ENCODE measurements around the gene E2F6.

The E2F6 gene

DNA sequence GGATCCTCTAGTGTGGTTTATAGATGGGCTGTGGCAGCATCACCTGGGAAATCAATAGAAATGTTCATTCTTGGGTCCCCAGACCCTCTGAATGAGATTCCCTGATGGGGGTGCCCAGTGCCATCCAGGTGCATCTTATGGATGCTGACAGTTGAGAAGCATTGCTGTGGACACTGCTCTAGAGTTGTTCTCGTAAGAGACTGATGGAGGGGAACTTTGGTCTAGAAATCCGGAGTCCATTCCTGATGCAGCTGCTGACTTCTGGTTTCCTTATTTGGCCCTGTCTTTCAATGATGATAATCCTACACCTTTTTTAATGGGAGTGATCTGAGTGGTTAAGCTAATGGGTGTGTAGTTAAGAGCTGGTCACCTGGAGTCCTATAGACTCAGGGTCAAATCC is 28.3 kb upstream of the E2F6 start:
- in situ Hi-C loops (cut with HindIII; ENCODE audit: low sequenced_read_pairs): no loop called here

DNA sequence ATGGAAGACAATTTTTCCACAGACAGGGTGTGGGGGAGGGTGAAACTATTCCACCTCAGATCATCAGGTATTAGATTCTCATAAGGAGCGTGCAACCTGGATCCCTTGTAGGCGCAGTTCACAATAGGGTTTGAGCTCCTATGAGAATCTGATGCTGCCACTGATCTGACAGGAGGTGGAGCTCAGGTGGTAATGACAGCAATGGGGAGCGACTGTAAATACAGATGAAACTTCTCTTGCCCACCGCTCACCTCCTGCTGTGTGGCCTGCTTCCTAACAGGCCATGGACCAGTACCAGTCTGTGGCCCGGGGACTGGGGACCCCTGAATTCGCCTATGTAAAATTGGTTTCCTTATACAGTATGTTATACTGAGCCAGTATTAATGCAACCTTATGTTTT is 27.3 kb upstream of the E2F6 start:
- in situ Hi-C loops (cut with HindIII; ENCODE audit: low sequenced_read_pairs): no loop called here

DNA sequence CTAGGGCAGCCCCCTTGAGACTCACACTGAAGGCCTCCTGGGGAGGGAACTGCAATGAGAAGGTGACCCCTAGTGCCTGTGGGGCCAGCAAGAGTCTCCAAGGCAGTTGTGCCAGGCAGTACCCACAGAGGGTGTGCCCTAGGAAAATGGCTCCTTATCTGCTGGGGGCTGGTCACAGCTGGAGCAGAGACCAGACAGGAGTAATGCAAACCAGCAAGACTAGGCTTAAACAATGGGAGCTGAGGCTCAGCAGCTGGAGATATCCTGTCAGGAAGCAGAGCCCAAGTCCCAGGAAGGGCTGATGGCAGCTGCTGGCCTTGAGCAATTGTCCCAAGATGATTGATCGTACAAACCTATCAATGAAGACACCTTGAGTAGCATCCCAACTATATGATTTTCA is 26.8 kb upstream of the E2F6 start:
- in situ Hi-C loops (cut with HindIII; ENCODE audit: low sequenced_read_pairs): no loop called here

DNA sequence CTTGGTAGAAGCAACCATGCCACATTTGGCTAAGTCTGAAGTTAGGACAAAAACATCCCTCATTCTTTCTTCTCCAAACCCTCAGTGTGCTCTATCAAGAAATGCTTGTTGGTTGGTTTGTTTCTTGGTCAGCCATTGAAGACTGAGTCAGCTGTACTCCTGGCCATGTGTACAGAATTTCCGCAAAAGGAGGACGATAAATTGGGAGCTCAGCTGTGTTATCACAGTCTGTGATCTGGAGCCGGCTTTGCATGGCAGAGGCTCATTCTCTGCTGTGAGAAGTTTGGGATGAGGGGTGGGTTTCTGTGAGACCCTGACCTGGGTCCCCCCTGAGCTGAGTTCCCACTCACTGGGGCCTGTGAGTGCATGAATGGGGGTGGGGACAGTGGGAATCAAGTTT is 26.3 kb upstream of the E2F6 start:
- in situ Hi-C loops (cut with HindIII; ENCODE audit: low sequenced_read_pairs): no loop called here

DNA sequence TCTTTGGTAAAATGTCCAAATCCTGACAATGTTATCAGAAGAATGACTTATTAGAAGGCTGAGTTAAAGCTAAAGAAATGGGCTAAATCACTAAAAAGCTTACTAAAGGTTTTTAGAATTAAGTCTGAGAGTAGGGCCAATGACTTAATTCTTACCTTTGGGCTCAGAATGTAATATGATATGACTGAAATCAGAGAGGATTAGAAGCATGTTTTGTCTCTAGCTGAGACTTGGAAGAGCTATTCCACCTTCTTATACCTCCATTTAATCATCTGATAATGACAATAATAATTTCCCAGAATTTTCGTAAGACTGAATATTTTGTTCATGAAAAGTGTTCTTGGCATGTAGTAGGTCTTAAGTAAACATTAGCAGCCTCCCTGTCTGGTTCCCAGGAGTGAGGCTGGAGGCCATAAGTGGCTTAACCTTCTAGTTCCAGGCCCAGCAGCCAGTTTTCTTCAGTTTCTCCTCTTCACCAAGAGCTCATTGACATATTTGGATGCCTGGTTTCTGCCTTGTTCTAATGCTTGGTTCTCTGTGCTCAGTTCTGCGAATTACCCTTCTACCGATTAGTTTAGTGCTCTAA is 25.5 kb upstream of the E2F6 start:
- in situ Hi-C loops (cut with HindIII; ENCODE audit: low sequenced_read_pairs): no loop called here

DNA sequence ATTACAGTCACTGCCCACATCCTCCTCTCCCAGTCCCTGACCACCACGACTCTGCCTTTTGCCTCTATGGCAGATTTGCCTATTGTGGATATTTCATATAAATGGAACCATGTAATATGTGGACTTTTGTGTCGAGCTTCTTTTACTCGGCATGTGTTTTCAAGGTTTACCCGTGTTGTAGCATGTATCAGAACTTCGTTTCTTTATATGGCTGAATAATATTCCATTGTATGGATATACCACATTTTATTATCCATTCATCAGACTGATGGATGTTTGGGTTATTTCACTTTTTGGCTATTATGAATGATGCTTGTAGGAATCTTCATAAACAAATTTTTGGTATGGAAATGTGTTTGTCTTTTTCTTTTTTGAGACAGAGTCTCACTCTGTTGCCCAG is 24.2 kb upstream of the E2F6 start:
- in situ Hi-C loops (cut with HindIII; ENCODE audit: low sequenced_read_pairs): no loop called here

DNA sequence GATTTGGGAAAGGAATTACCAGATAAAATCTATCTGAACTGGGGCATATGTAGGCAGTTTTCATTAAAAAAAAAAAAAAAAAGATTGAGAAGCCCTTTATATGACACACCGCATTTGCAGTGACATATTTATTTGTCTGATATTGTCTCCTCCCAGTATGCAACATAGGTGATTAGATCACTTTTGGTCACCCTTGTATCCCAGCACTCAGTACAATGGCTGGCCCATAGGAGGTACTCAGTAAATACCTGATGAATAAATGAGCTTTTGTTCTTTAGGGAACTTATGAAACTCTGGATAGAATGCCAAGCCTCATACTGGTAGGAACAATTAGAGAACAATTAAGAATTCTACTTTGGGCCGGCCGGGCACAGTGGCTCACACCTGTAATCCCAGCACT is 22.8 kb upstream of the E2F6 start:
- in situ Hi-C loops (cut with HindIII; ENCODE audit: low sequenced_read_pairs): no loop called here

DNA sequence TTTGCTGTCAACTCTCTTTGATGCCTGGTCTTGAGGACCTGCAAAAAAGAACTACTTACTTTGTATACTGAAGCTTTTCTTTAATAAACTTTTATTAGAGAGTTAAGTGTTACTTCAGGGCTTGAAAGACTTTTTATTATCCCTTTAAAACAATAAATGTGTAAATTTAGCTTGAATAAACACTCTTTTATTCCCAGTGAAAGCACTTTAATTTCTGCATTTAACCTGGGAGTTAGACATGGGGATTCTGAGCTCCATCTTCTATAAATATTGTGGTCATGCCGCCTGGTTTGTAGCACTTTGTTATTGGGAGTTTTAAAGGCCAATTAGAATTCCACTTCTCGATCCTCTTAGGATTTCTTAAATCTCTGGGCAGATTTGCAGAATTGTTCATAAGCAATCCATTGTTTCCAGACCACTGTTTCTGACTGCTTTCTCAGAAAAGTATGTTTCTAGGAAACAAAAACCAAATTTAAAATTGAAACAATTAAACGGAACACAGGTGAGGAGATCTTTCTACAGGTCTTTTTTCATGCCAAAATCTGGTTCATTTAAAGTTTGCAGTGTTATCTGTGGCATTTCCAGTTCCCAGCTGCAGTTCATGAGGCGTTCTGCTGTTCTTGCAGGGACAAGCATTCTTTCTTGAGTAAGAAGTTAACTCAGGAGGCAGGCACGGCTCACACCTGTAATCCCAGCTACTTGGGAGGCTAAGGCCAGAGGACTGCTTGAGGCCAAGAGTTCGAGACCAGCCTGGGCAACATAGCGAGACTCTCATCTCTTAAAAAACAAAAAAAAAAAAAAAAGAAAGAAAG is 18.1 kb upstream of the E2F6 start:
- in situ Hi-C loops (cut with HindIII; ENCODE audit: low sequenced_read_pairs): no loop called here

DNA sequence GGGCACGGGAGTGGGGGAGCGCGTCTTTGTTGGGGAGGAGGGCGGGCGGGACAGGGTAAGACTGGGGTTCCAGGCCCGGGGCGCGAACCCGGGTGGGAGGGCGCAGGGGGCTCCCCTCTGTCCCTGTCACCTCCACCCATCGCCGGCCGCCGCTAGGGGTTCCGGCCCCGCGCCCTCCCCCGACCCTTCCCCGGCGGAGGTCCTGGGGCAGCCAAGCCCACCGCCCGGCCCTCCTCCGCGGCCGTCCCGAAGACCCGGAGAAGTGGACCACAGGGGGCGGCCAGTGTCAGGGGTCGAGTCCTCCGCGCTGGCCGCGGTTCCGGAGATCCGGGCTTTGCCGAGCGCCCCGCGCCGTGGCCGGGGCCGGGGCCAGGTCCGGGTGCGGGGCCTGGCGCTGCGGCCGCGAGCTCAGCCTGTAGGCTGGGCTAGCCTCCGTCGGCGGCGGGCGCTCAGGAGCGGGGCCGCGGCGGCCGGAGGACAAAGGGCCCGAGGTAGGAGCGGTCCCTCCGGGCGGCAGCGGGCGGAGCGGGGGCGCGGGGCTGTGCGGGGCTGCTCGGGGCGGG is 16.6 kb upstream of the E2F6 start:
- in situ Hi-C loops (cut with HindIII; ENCODE audit: low sequenced_read_pairs): no loop called here

DNA sequence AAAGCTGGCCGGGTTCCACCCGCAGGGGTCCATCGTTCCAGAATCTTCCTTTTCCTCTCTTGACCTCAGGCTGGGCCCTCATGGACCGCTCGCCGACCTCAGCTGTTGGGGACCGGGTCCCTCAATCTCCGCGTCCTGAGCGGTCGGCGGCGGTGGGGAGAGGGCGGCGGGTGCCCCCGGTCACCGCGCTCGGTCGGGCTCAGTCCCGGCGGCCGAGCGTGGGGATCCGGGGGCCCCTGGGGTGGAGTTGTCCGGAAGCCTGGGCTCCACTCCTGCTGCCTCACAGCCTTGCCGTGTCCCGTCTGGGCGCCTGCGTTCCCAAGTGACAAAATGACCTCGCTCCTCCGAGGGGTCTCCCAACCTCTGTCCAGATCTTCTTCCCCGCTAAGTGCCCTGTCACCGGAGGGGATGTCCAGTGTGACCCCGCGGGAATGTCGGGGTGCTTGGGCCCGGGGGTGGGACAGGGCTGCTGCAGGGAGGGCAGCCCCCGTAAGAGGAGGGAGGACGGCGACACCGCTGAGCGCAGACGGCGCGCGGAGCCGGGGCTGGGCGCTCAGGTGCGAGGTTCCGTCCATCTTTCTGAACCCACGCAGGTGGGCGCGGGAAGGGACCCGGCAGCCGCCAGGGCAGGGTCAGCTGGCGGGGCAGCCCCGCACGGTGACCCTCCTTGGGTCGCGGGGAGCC is 16.0 kb upstream of the E2F6 start:
- in situ Hi-C loops (cut with HindIII; ENCODE audit: low sequenced_read_pairs): no loop called here

DNA sequence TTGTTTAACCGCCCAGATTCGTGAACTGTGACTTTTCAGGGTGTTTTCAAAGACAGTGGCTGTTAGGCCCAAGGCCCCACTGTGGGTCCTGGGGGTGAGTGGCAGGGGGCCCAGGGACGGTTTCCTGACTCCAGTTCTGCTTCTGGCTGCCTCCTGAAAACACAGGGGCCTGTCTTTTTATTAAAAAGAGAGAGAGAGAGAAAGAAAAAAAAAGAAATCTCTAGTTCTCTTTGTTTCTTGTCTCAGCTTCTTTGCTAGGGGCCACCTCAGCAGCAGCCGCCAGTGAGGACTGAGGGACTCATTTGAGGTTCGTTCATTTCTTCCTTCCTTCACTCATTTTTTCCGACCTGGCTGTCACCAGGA is 15.4 kb upstream of the E2F6 start:
- in situ Hi-C loops (cut with HindIII; ENCODE audit: low sequenced_read_pairs): no loop called here

DNA sequence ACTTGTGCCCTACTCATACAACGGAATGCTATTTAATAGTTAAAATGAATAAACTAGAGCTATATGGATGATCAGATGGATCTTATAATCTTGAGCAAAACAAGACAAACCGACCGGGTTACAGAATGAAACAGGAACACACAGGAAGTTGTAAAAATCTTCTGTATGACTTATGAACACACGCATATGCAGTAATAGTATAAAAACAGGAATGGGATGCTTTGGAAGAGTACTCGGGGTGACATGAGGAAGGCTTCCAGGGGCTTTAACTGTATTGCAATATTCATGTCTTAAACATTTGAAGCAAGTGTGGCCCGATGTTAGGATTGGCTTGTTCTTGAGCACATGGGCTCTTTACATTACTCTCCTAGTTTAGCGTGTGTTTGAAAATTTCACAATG is 14.9 kb upstream of the E2F6 start:
- in situ Hi-C loops (cut with HindIII; ENCODE audit: low sequenced_read_pairs): no loop called here

DNA sequence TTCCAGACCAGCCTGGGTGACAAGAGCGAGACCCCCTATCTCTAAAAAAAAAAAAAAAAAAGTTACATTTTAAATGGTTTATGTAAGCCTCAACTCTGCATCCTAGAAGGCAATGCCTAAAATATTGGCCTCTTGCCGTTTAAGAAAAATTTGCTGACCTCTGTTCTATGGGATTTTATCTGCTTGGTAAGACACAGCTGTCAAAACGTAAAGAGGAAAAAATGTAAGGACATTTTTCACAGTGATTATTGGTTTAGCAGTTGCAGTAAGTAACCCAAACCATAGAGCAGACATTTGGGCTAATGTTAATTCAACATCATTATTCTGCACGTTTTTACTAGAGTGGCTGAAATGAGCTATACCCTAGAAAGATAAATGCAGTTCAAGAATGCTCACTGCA is 14.4 kb upstream of the E2F6 start:
- in situ Hi-C loops (cut with HindIII; ENCODE audit: low sequenced_read_pairs): no loop called here

DNA sequence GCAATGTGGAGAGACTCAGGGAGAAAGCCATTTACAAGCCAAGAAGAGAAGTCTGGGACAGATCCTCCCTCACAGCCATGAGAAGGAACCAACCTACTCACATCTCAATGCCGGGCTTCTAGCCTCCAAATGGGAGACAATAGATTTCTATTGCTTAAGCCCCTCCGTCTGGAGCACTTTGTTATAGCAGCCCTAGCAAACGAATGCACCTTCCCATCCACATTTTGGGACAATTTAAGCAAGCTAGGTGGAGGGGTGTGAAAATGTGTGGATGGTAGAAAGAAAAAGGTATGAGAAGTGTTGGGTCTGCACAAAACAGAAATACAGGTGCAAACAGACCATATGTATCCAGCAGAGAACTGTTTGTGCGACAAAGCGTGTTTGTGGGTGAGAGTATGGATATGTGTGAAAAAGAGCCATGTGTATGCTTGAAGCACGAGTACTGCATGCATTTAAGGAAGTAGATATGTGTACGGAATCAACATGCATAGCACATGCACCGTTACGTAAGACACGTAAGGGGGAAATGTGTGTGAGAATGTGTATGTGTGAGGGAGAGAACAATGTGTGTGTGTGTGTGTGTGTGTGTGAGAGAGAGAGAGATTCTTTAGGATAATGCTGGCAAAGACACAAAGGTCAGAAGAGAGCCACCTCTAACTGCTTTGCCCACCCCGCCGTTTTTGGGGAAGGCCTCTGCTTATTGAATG is 13.1 kb upstream of the E2F6 start:
- in situ Hi-C loops (cut with HindIII; ENCODE audit: low sequenced_read_pairs): no loop called here

DNA sequence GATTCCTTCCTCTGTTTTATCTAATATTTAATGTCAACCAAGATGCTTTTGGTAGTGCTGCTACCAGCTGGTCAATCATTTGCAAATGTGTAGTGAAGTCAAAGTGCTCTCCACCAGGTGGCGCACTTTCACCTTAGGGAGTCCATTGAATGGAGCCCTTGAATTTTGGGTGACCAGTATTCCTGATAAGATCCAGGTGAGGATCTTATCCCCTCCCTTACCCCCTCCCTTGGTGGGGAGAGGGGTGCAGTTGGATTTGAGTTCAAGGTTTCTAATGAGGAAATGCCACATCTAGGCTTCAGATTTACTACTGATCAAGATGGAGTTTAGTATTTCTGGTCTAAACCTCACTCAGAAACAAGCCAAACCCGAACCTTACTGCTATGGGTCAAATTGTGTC is 12.0 kb upstream of the E2F6 start:
- in situ Hi-C loops (cut with HindIII; ENCODE audit: low sequenced_read_pairs): no loop called here

DNA sequence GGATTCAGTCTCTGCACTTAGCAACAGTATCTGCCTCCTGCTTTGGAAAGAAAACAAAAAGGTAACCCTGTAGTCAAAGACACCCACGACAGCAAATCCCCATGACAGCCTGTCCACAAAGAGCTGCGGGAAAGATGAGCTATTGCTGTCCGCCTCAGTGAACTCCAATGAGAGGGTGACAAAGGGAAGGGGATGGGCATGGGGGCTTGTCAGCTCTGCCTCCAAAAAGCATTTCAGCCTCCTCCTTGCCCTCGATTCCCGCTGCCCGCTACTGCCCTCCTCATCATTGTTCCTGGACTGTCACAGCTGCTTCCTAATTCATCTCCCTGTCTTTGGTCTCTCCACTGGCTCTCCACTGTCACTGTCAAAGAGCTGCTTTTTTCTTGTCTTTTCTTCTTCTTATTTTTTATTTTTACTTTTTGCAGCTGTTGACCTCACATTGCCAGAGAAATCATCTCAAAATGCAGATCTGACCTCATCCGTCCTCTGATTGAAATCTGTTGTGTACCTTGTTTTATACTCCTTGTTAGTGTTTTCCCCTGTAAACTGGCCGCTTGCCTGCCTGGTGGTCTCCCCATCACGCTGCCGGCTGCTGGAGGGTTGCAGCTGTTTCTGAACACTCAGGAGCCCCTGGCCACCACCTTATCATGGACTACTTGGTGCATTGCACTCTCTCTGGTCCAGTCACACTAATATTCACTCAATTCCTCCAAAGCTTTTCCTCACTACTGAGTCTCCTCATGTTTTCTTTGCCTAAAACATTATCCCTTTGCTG is 7.9 kb upstream of the E2F6 start:
- in situ Hi-C loops (cut with HindIII; ENCODE audit: low sequenced_read_pairs): no loop called here

DNA sequence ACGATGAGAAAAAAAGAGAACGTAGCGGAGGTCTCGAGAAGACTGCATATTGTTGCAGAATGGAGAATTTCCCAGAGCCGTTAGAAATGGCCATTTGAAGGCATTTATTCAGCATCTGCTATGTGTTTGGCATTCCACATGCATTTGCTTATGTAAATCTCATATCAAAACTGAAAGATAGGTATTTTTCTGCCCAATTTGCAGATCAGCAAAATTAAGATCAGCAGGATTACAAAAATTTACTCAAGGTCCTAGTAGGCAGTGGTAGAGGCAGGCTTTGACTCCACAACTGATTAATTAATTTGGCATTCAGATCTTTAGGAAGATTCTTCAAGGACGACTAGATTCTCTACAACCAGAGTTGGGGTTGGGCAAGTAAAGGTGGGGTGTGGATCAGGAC is 1.8 kb upstream of the E2F6 start:
- in situ Hi-C loops (cut with HindIII; ENCODE audit: low sequenced_read_pairs): no loop called here

DNA sequence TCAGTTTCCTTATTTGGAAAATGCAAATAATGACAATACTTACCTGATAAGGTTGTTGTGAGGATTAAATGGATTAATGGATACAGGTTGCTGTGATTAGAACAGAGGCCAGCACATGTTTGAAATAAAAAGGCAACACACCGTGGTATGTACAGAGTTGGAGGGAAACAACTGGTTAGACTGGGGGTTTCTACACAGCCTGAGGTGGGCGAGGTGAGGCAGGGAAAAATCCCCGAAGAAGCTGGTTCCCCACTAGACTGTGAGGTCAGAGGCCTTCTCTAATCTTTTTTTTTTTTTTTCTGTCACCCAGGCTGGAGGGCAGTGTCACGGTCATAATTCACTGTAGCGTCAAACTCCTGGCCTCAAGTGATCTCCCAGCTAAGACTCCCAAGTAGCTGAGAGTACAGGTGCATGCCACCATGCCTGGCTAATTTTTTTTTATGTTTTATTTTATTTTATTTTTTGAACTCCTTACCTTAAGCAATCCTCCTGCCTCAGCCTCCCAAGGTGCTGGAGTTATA is 1.2 kb upstream of the E2F6 start:
- in situ Hi-C loops (cut with HindIII; ENCODE audit: low sequenced_read_pairs): no loop called here

DNA sequence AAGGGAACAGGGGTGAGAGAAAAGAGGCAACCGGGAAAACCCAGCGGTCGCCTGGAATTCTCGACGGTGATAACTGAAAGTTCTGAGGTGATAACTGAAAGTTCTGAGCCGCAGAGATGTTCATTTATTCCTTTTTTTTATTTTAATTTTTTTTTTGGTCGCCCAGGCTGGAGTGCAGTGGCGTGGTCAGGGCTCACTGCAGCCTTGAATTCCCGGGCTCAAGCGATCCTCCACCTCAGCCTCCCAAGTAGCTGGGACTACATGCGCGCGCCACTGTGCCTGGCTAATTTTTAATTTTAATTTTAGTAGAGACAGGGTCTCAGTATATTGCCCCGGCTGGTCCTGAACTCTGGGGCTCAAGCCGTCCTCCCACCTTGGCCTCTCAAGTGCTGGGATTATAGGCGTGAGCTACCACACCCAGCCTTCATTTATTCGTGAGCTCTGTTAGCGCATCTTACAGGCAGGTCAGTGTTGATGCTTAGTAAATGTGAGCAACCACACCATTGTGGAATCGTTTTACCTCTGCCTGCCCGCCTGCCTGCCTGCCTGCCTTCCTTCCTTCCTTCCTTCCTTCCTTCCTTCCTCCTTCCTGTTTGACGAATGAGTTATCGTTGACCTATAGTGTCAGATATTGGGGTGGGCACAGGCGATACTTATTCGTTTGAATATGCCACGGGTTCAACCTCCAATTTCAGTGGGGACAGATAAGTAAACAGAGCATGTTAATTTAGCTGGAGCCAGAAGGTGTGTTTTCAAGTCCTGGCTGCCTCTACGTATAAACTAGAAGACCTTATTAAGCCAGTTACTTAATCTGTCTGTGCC is 557 bp upstream of the E2F6 start:
- in situ Hi-C loops (cut with HindIII; ENCODE audit: low sequenced_read_pairs): no loop called here

DNA sequence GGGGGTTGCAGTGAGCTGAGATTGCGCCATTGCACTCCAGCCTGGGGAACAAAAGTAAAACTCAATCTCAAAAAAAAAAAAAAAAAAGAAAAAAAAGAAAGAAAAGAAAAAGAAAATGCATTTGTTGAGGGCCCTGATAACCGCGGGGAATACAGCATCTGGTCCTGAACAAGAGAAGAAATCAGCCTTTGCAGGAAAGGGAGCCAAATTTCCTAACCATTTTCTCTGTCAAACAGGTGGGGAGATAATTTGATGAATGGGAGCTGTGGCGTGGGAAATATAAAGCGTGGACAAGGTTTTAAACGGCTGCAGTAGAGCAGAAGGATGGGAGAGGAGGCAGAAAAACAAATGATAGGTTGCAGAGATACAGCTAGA is 864 bp downstream of the E2F6 start:
- in situ Hi-C loops (cut with HindIII; ENCODE audit: low sequenced_read_pairs): no loop called here
